HG02943 (cell line): Measurements from ENCODE around the gene MAP2K5.
"Not testable (repeated sequence)": the region's sequence is repeated elsewhere in the genome, so short reads cannot be mapped to it uniquely, and the experiment has no call there.

Source experiments
- ATAC-seq: cut with Tn5 transposase; IDR thresholded peaks from one replicate; pipeline ENCODE4 v1.9.1; 2021; ENCODE audit warnings: mild to moderate bottlenecking, low read depth, moderate library complexity; ENCODE audit not compliant: unreplicated experiment

MAP2K5 gene

GRCh38 chr15:67590191-67590590 lies 47.7 kb downstream of the MAP2K5 start:
- no peak for ATAC-seq

- no peak for ATAC-seq
These were observed 49.7 kb downstream of the MAP2K5 start for GRCh38 chr15:67592245-67592644.

GRCh38 chr15:67593562-67593961 lies 51.1 kb downstream of the MAP2K5 start:
- ATAC-seq = no peak

GRCh38 chr15:67594770-67595169 lies 52.3 kb downstream of the MAP2K5 start:
- ATAC-seq = no peak

GRCh38 chr15:67595572-67595971 lies 53.1 kb downstream of the MAP2K5 start:
- no peak for ATAC-seq

GRCh38 chr15:67601073-67601472 lies 58.6 kb downstream of the MAP2K5 start:
- no peak for ATAC-seq

GRCh38 chr15:67603063-67603462 lies 60.6 kb downstream of the MAP2K5 start:
- ATAC-seq = no peak

- ATAC-seq = no peak
These were observed 63.4 kb downstream of the MAP2K5 start for GRCh38 chr15:67605871-67606270.

- no peak for ATAC-seq
These were observed 64.2 kb downstream of the MAP2K5 start for GRCh38 chr15:67606742-67607141.

GRCh38 chr15:67607329-67607728 lies 64.8 kb downstream of the MAP2K5 start:
- ATAC-seq = no peak

- ATAC-seq = no peak
These were observed 65.6 kb downstream of the MAP2K5 start for GRCh38 chr15:67607959-67608637.

- ATAC-seq = no peak
These were observed 66.1 kb downstream of the MAP2K5 start for GRCh38 chr15:67608638-67608959.

- no peak for ATAC-seq
These were observed 69.2 kb downstream of the MAP2K5 start for GRCh38 chr15:67611370-67612369.

- no peak for ATAC-seq
These were observed 70.7 kb downstream of the MAP2K5 start for GRCh38 chr15:67613211-67613610.

- ATAC-seq = no peak
These were observed 71.2 kb downstream of the MAP2K5 start for GRCh38 chr15:67613708-67614107.

- ATAC-seq = not testable (repeated sequence)
These were observed 72.6 kb downstream of the MAP2K5 start for GRCh38 chr15:67615131-67615534.

- no peak for ATAC-seq
These were observed 75.8 kb downstream of the MAP2K5 start for GRCh38 chr15:67618297-67618696.

- no peak for ATAC-seq
These were observed 79.6 kb downstream of the MAP2K5 start for GRCh38 chr15:67622110-67622509.

GRCh38 chr15:67632261-67632660 lies 89.8 kb downstream of the MAP2K5 start:
- no peak for ATAC-seq

GRCh38 chr15:67635950-67636349 lies 93.4 kb downstream of the MAP2K5 start:
- ATAC-seq = not testable (repeated sequence)

GRCh38 chr15:67639591-67639990 lies 97.1 kb downstream of the MAP2K5 start:
- ATAC-seq = no peak

GRCh38 chr15:67641453-67641852 lies 99.0 kb downstream of the MAP2K5 start:
- ATAC-seq = no peak
